Tibial nerve (tissue), 4 donors: Measurements from ENCODE around the gene H2AZ2. TPM values are rescaled to one million over a fixed set of nuclear protein-coding genes. Genes with fewer than 3 reads are reported as not detected.

Experiments used
- DNase-seq, 2 donors: peaks; one replicate each; pipeline ENCODE4 v3.0.0-alpha.2; 2019; ENCODE audit warnings: low spot score in 2 of 2
- H3K27ac ChIP-seq, 4 donors: fragments of 200-600 bp; sonication (generic) in 3 of 4; one replicate each; pipeline ENCODE4 v1.5.1; 2017 to 2019; ENCODE audit warnings: mild to moderate bottlenecking in 1 of 4
- H3K27me3 ChIP-seq, 2 donors: fragments of 200-600 bp; sonication (generic) in 1 of 2; one replicate each; pipeline versions ENCODE4 v1.5.1 to v1.6.0; 2017 to 2019
- H3K36me3 ChIP-seq, 3 donors: fragments of 200-600 bp; sonication (generic); one replicate each; pipeline ENCODE4 v1.5.1; 2018 to 2019
- H3K4me1 ChIP-seq, 4 donors: fragments of 200-600 bp; sonication (generic) in 3 of 4; one replicate each; pipeline ENCODE4 v1.5.1; 2017 to 2019
- H3K4me3 ChIP-seq, 4 donors: fragments of 200-600 bp; sonication (generic) in 3 of 4; one replicate each; pipeline ENCODE4 v1.5.1; 2017 to 2019; ENCODE audit warnings: mild to moderate bottlenecking in 1 of 4, moderate library complexity in 1 of 4
- H3K9me3 ChIP-seq, 4 donors: fragments of 200-600 bp; sonication (generic) in 3 of 4; one replicate each; pipeline ENCODE4 v1.5.1; 2017 to 2019
- CTCF ChIP-seq, 5 experiments: fragments of 200-600 bp in 3 of 5; fragments of 450-650 bp in 2 of 5; sonication (generic) in 3 of 5; IDR thresholded peaks; one replicate each; pipeline ENCODE4 v1.5.1; 2016 to 2019; ENCODE audit warnings: antibody characterized with exemption in 5 of 5, mild to moderate bottlenecking in 3 of 5, moderate library complexity in 2 of 5
- EP300 ChIP-seq, 2 donors: sonication (generic); formaldehyde crosslinking; IDR thresholded peaks; one replicate each; pipeline ENCODE4 v1.6.1; 2017; ENCODE audit warnings: antibody characterized with exemption in 2 of 2, mild to moderate bottlenecking in 1 of 2
- POLR2A ChIP-seq, 2 donors: fragments of 450-650 bp; IDR thresholded peaks; one replicate each; pipeline ENCODE4 v1.6.1; 2017; ENCODE audit warnings: antibody characterized with exemption in 2 of 2, mild to moderate bottlenecking in 2 of 2, moderate library complexity in 2 of 2
- WGBS, 2 donors: methylation state at CpG; one replicate each; pipeline ENCODE4 v1.1.5; 2018; 5-methylcytosine and 5-hydroxymethylcytosine counted together
- total RNA-seq, 4 donors: library from RNA; depleted of rRNA; stranded (reverse); fragments of >200 nt; gene quantifications; one replicate each; pipeline ENCODE4 v1.1.0, GENCODE V29; 2016

H2AZ2 gene
- total RNA-seq, 4 donors from 2014 or later = 97.5 to 136 (median 126) TPM

DNA sequence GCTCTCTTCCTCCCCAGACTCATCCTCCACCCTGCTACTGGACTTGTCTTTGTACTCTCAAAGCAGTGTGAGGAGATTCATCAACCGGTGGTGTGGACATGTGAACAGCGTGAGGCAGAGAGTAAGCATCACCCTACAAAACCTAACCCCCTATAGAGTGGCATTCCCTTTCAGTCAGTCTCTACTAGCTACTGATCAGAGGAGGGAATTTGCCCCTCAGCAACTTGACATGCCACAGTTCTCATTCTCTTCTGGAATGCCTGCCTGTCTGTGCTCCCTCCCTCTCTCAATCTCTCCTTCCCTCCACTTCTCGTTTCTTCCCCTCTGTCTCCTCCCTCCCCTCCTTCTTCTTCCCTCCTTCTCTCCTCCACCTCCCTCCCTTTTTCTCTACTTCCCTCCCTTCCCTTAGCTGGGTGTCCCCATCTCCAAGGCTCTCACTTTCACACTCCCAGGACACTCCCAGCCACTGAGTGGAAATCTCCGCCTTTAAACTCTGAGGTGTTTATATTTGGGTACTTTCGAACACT is 24.6 kb downstream of the H2AZ2 start:
- Histone ChIP-seq H3K36me3 (peaks cover 0 to 22% (median 0%) of the 10 kb centered on the region in 3 donors), H3K4me3 (no peak overlapping the region), H3K4me1 (peaks cover 0 to 17% (median 0%) of the 10 kb centered on the region in 4 donors), H3K9me3 (no peaks in the 10 kb centered on the region), H3K27ac (no peak overlapping the region), H3K27me3 (no peaks in the 10 kb centered on the region)
- WGBS, 2 donors = 68 to 75% methylated on average over 5 of the region's 5 CpGs
- no peak for TF ChIP-seq EP300 (IDR thresholded peaks at IDR 0.05)
- TF ChIP-seq POLR2A (IDR thresholded peaks at IDR 0.05) = no peak
- TF ChIP-seq CTCF (IDR thresholded peaks at IDR 0.05) = no peak
- DNase-seq = no peak

DNA sequence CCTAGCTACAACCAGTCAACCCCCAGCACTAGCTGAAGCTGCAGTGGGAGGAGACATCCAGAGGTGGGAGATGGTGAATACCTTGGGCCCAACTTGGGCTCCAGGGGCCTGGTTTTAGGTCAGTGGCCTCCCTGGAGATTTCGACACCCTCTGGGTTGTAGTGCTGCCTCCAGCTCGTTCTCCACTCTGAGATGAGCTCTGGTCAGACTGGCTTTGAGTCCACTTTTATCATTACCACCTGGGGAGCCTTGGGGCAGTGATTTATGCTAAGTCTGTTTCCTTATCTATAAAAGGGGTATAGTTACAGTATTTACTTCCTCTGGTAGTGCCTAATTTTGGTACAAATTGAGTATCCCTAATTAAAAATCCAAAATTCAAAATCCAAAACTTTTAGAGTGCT is 28.6 kb downstream of the H2AZ2 start:
- 62 to 66% methylated on average over 2 of the region's 2 CpGs for WGBS, 2 donors
- peaks cover 0 to 8% (median 0%) of the 10 kb centered on the region in 4 donors for H3K4me1 ChIP-seq
- no peaks in the 10 kb centered on the region for H3K36me3 ChIP-seq
- no peak for TF ChIP-seq EP300 (IDR thresholded peaks at IDR 0.05)
- TF ChIP-seq POLR2A (IDR thresholded peaks at IDR 0.05) = no peak
- no peak for TF ChIP-seq CTCF (IDR thresholded peaks at IDR 0.05)
- H3K27me3 ChIP-seq = no peaks in the 10 kb centered on the region
- no peak overlapping the region for H3K4me3 ChIP-seq
- no peak overlapping the region for H3K27ac ChIP-seq
- no peak for DNase-seq
- no peaks in the 10 kb centered on the region for H3K9me3 ChIP-seq

DNA sequence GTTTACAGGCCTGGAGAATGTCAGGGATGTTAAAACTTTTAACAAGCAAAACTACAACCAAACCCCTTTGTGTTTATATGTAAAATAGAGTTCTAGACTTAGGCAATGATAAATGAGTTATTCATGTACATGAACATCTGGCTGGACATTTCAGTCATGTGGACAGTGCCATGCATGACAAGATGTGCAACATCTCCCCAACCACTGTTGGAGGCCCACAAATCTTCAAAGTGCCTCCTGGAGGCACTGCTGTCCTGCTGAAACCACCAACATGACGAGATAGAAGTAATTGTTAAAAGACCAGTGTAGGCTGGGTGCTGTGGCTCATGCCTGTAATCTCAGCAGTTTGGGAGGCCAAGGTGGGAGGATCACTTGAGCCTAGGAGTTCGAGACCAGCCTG is 33.0 kb downstream of the H2AZ2 start:
- 80 to 93% methylated on average over 2 of the region's 2 CpGs for WGBS, 2 donors
- Histone ChIP-seq H3K27ac (no peak overlapping the region), H3K4me3 (no peak overlapping the region), H3K9me3 (no peaks in the 10 kb centered on the region), H3K4me1 (no peaks in the 10 kb centered on the region), H3K36me3 (no peaks in the 10 kb centered on the region), H3K27me3 (no peaks in the 10 kb centered on the region)
- DNase-seq = no peak
- TF ChIP-seq POLR2A (IDR thresholded peaks at IDR 0.05) = no peak
- no peak for TF ChIP-seq CTCF (IDR thresholded peaks at IDR 0.05)
- TF ChIP-seq EP300 (IDR thresholded peaks at IDR 0.05) = no peak

DNA sequence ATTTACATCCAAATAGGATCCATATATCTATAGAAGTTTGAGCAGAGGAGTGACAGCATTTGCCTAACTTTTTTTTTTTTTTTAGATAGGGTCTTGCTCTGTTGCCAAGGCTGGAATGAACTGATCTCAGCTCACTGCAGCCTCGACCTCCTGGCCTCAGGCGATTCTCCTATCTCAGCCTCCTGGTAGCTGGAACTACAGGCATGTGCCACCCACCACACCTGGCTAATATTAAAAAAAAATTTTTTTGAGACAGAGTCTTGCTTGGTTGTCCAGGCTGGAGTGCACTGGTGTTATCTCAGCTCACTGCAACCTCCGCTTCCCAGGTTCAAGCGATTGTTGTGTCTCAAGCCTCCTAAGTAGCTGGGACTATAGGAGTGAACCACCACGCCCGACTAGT is 36.3 kb downstream of the H2AZ2 start:
- no peaks in the 10 kb centered on the region for H3K27me3 ChIP-seq

DNA sequence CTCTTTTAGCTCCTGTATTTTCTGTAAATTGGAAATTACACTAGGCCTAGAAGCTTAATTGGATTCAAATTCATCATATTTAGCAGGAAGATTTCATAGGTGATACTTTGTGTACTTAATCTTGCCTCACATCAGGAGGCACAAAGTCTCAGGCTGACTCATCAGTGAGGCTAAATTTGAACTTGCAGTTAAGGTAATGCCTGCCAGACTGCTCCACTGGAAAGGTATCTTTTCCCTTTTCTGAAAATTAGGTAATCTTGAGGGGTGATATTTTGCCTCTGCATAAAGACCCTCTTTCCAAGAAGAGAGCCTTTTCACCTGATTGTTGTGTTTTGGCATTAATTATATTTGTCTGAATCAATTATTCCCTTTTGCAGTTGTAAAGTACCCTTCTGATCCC is 36.8 kb downstream of the H2AZ2 start:
- TF ChIP-seq EP300 (IDR thresholded peaks at IDR 0.05) = no peak
- no peak for TF ChIP-seq POLR2A (IDR thresholded peaks at IDR 0.05)
- TF ChIP-seq CTCF (IDR thresholded peaks at IDR 0.05) = no peak
- Histone ChIP-seq H3K27me3 (no peaks in the 10 kb centered on the region), H3K27ac (no peak overlapping the region), H3K4me1 (no peaks in the 10 kb centered on the region), H3K9me3 (no peaks in the 10 kb centered on the region), H3K4me3 (no peak overlapping the region), H3K36me3 (peaks cover 0 to 4% (median 0%) of the 10 kb centered on the region in 3 donors)
- DNase-seq = no peak

More for the DNA sequence above, 36.3 kb downstream of the H2AZ2 start:
- WGBS, 2 donors = 94 to 96% methylated on average over 6 of the region's 6 CpGs
- Histone ChIP-seq H3K4me3 (no peak overlapping the region), H3K27ac (no peak overlapping the region), H3K4me1 (no peaks in the 10 kb centered on the region), H3K36me3 (peaks cover 0 to 4% (median 0%) of the 10 kb centered on the region in 3 donors), H3K9me3 (no peaks in the 10 kb centered on the region)
- DNase-seq = no peak
- TF ChIP-seq CTCF (IDR thresholded peaks at IDR 0.05) (no peak), POLR2A (IDR thresholded peaks at IDR 0.05) (no peak), EP300 (IDR thresholded peaks at IDR 0.05) (no peak)
